ENCODE data around the gene ACACB. TPM values are rescaled to one million over a fixed set of nuclear protein-coding genes. Genes with fewer than 3 reads are reported as not detected.

The ACACB gene
- total RNA-seq, 1 donor from 2014 or later, result 22.7 TPM

DNA sequence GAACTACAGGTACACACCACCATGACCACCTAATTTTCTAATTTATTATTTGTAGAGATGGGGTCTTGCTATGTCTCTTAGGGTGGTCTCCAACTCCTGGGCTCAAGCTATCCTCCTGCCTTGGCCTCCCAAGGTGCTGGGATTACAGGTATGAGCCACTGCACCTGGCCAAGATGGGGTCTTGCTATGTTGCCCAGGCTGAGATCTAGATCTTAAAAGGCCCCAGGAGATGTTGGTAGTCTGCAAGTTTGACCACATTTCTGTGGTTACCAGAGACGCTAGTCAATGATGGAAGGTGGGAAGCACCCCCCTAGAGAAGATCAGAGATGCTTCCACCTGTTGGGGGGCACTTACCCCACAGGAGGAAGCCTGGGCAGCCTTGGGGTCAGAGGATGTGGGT is 158.0 kb downstream of the ACACB start:
- Mint-ChIP-seq H3K9me3 (no peaks in the 10 kb centered on the region), H3K4me3 (no peak overlapping the region), H3K27me3 (peaks cover 9% of the 10 kb centered on the region), H3K4me1 (ENCODE audit: unreplicated experiment) (peaks cover 12% of the 10 kb centered on the region), H3K36me3 (no peaks in the 10 kb centered on the region), H3K27ac (no peak overlapping the region)
- TF ChIP-seq, protein P1, sequence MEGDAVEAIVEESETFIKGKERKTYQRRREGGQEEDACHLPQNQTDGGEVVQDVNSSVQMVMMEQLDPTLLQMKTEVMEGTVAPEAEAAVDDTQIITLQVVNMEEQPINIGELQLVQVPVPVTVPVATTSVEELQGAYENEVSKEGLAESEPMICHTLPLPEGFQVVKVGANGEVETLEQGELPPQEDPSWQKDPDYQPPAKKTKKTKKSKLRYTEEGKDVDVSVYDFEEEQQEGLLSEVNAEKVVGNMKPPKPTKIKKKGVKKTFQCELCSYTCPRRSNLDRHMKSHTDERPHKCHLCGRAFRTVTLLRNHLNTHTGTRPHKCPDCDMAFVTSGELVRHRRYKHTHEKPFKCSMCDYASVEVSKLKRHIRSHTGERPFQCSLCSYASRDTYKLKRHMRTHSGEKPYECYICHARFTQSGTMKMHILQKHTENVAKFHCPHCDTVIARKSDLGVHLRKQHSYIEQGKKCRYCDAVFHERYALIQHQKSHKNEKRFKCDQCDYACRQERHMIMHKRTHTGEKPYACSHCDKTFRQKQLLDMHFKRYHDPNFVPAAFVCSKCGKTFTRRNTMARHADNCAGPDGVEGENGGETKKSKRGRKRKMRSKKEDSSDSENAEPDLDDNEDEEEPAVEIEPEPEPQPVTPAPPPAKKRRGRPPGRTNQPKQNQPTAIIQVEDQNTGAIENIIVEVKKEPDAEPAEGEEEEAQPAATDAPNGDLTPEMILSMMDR (conservative IDR thresholded peaks at IDR 0.05), result no peak
- DNase-seq (ENCODE audit: extremely low spot score, unreplicated experiment), result no peak

DNA sequence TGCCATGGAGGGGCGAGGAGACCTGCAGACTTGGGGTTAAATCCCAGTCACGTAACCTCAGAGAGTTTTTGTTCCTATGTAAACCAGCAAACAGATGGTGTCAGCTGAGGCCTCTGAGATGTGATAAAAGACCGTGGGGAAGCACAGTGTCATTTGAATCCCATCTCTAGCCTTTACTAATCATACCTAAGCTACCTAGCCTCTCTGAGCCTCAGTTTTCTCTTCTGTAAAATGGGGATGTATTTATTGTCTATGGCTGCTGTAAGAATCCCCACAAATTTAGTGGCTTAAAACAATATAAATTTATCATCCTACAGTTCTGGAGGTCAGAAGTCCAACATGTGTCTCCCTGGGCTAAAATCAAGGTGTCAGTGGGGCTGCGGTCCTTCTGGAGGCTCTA is 158.8 kb downstream of the ACACB start:
- H3K27me3 Mint-ChIP-seq, result peaks cover 9% of the 10 kb centered on the region
- TF ChIP-seq, protein P1 (conservative IDR thresholded peaks at IDR 0.05), result no peak
- DNase-seq (ENCODE audit: extremely low spot score, unreplicated experiment), result no peak
- no peak overlapping the region for H3K27ac Mint-ChIP-seq
- no peaks in the 10 kb centered on the region for H3K36me3 Mint-ChIP-seq
- no peak overlapping the region for H3K4me3 Mint-ChIP-seq
- H3K9me3 Mint-ChIP-seq, result no peaks in the 10 kb centered on the region
- peaks cover 12% of the 10 kb centered on the region for H3K4me1 Mint-ChIP-seq (ENCODE audit: unreplicated experiment)

DNA sequence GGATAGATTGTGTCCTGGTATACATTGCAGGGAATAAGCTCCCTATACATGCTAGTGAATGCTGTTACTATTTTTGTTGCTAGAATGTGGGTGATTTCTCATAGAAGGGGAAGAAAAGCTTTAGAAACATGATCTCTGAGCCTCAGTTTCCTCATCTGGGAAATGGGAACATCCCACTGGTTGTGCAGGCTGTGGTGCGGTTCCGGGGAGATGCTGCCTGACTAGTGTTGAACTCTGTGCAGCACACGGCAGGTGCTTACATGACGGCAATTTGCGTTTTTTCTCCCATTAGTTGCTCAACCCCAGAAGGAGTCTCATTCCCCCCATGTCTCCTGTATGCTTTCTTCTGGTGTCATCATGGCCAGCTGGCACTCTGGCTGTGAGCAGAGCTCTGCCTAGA is 159.8 kb downstream of the ACACB start:
- H3K36me3 Mint-ChIP-seq, result no peaks in the 10 kb centered on the region
- DNase-seq (ENCODE audit: extremely low spot score, unreplicated experiment), result no peak
- peaks cover 12% of the 10 kb centered on the region for H3K4me1 Mint-ChIP-seq (ENCODE audit: unreplicated experiment)
- H3K4me3 Mint-ChIP-seq, result no peak overlapping the region
- no peak overlapping the region for H3K27ac Mint-ChIP-seq
- no peaks in the 10 kb centered on the region for H3K9me3 Mint-ChIP-seq
- TF ChIP-seq, protein P1 (conservative IDR thresholded peaks at IDR 0.05), result no peak
- H3K27me3 Mint-ChIP-seq, result peaks cover 9% of the 10 kb centered on the region

DNA sequence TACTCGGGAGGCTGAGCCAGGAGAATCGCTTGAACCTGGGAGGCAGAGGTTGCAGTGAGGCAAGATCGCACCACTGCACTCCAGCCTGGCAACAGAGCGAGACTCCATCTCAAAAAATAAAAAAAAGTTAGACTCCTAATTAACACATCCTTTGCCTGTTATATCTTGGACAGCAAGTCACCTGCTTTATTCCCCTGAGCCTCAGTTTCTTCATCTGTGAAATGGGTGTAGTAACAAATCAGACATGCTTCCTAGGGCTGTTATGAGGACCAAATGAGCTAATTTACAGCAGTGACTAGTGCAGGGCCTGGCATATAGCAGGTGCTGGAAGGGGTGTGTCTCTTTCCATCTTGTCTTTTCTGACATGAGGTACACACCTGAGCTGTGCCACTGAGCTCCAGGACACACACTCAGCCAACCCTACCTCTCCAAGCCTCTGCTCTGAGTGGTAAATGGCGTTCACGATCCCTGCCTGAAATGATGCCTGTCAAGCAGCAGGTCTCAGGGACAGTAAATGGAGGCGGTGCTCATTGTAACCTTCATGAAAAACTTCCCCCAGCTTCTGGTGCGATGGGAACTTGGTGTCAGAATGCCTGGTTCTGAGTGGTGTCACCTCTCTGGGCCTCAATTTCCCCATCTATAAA is 161.0 kb downstream of the ACACB start:
- DNase-seq (ENCODE audit: extremely low spot score, unreplicated experiment), result no peak
- no peaks in the 10 kb centered on the region for H3K36me3 Mint-ChIP-seq
- H3K27me3 Mint-ChIP-seq, result peaks cover 9% of the 10 kb centered on the region
- TF ChIP-seq, protein P1 (conservative IDR thresholded peaks at IDR 0.05), result no peak
- no peak overlapping the region for H3K27ac Mint-ChIP-seq
- peaks cover 12% of the 10 kb centered on the region for H3K4me1 Mint-ChIP-seq (ENCODE audit: unreplicated experiment)
- H3K4me3 Mint-ChIP-seq, result no peak overlapping the region
- no peaks in the 10 kb centered on the region for H3K9me3 Mint-ChIP-seq

DNA sequence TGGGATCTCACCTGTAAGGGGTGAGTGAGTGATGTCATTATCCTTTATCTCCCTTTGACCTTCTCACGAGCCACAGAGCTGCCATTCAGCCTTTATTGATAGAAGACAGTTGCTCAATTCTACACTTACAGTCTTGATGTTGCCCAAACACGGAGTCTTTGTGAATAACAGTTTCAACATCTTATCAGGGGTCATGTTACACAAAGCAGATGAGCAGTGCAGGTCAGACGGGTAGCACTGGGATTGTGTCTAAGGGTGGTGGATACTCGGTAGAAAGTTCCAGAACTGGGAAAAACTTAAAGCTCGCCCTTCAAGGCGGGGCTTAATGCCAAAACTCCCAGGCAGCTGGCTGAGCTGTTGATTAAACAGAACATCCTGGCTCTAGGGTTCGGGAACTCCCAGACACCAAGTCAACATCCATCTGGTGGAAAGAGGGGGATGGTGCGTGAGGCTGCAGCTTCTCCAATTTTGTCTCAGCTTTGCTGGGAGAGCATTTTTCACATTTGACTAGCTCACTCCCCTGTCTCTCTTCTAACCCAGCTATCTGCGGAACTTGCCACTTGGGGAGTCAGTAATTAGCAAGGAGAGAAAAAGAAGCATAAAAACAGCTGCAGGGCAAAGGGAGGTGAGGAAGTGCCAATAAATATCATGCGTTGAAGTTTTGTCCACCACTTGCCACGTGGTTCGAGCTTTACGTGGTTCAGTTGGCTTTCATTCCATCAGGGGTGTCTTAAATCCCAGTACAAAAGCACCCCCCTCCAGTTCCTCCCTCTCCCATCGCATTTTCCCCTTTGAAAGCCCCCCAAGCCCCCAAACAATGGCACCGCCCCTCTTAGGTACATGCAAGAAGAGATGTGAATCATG is 161.7 kb downstream of the ACACB start:
- TF ChIP-seq, protein P1 (conservative IDR thresholded peaks at IDR 0.05), result no peak
- no peak overlapping the region for H3K27ac Mint-ChIP-seq
- H3K9me3 Mint-ChIP-seq, result no peaks in the 10 kb centered on the region
- H3K4me3 Mint-ChIP-seq, result no peak overlapping the region
- DNase-seq (ENCODE audit: extremely low spot score, unreplicated experiment), result no peak
- peaks cover 7% of the 10 kb centered on the region for H3K27me3 Mint-ChIP-seq
- H3K36me3 Mint-ChIP-seq, result no peaks in the 10 kb centered on the region
- H3K4me1 Mint-ChIP-seq (ENCODE audit: unreplicated experiment), result peaks cover 12% of the 10 kb centered on the region

All from type B pancreatic cell (in vitro differentiated cells).